GM21423 (cell line): Measurements from ENCODE around the gene YJEFN3.

Experiments used
- ATAC-seq: cut with Tn5 transposase; IDR thresholded peaks from one replicate; pipeline ENCODE4 v1.9.1; 2021; ENCODE audit warnings: mild to moderate bottlenecking, moderate library complexity; ENCODE audit not compliant: unreplicated experiment

YJEFN3 gene

GRCh38 chr19:19495614-19496603, 32.8 kb upstream of the YJEFN3 start:
- ATAC-seq: no peak

- no peak for ATAC-seq
Measured at GRCh38 chr19:19498255-19498991, 30.3 kb upstream of the YJEFN3 start.

GRCh38 chr19:19499272-19499995, 29.3 kb upstream of the YJEFN3 start:
- no peak for ATAC-seq

GRCh38 chr19:19500975-19501644, 27.6 kb upstream of the YJEFN3 start:
- no peak for ATAC-seq

GRCh38 chr19:19501798-19502197, 26.9 kb upstream of the YJEFN3 start:
- ATAC-seq: no peak

- ATAC-seq: no peak
Measured at GRCh38 chr19:19502281-19502680, 26.4 kb upstream of the YJEFN3 start.

- no peak for ATAC-seq
Measured at GRCh38 chr19:19502808-19503602, 25.7 kb upstream of the YJEFN3 start.

- ATAC-seq: no peak
Measured at GRCh38 chr19:19504754-19505668, 23.7 kb upstream of the YJEFN3 start.

- ATAC-seq: no peak
Measured at GRCh38 chr19:19505669-19506326, 22.9 kb upstream of the YJEFN3 start.

GRCh38 chr19:19506592-19506991, 22.1 kb upstream of the YJEFN3 start:
- ATAC-seq: no peak

- no peak for ATAC-seq
Measured at GRCh38 chr19:19507354-19507753, 21.4 kb upstream of the YJEFN3 start.

- no peak for ATAC-seq
Measured at GRCh38 chr19:19508217-19508616, 20.5 kb upstream of the YJEFN3 start.

- ATAC-seq: no peak
Measured at GRCh38 chr19:19510432-19510831, 18.3 kb upstream of the YJEFN3 start.

GRCh38 chr19:19513682-19514081, 15.0 kb upstream of the YJEFN3 start:
- no peak for ATAC-seq

- no peak for ATAC-seq
Measured at GRCh38 chr19:19514215-19514657, 14.5 kb upstream of the YJEFN3 start.

- no peak for ATAC-seq
Measured at GRCh38 chr19:19514881-19515641, 13.7 kb upstream of the YJEFN3 start, which contains the start of gene TSSK6. Gene TSSK6, minus strand, starts transcription at chr19:19515548. Its CDS starts 121 bp downstream, at chr19:19515427.
